GM18526 (cell line): ENCODE results near the gene ZNF497.

Experiments
- POLR2A ChIP-seq: IDR thresholded peaks from 3 replicates; pipeline ENCODE4 v1.6.1; 2011; ENCODE audit not compliant: insufficient read length; ENCODE audit errors: extremely low read depth

The ZNF497 gene

GRCh38 chr19:58355908-58356765, 6.4 kb downstream of the ZNF497 start:
- TF ChIP-seq POLR2A = peak; percentile 7

DNA sequence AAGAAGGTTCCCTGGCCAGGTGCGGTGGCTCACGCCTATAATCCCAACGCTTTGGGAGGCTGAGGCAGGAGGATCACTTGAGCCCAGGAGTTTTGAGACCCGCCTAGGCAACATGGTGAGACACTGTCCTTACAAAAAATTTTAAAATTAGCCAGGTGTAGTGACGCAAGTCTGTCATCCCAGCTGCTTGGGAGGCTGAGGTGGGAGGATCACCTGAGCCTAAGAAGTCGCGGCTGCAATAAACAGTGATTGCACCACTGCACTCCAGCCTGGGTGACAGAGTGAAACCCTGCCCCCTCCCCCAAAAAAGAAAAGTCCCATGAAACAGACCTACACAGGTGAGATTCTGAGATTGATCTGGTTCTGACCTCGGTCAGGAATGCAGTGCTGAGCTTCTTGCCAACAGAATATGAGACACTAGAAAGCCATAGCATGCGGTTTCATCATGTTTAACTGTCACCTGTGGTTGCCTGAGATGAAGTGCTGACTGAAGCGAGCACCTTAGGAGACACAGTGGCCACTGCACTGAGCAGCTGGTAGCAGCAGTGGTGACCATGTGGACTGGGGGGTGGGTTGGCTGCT, 7.2 kb downstream of the ZNF497 start:
- no peak for TF ChIP-seq POLR2A

- TF ChIP-seq POLR2A = no peak
These were observed 8.0 kb downstream of the ZNF497 start for GRCh38 chr19:58354478-58355030.

GRCh38 chr19:58353717-58354477, 8.7 kb downstream of the ZNF497 start:
- TF ChIP-seq POLR2A = no peak

DNA sequence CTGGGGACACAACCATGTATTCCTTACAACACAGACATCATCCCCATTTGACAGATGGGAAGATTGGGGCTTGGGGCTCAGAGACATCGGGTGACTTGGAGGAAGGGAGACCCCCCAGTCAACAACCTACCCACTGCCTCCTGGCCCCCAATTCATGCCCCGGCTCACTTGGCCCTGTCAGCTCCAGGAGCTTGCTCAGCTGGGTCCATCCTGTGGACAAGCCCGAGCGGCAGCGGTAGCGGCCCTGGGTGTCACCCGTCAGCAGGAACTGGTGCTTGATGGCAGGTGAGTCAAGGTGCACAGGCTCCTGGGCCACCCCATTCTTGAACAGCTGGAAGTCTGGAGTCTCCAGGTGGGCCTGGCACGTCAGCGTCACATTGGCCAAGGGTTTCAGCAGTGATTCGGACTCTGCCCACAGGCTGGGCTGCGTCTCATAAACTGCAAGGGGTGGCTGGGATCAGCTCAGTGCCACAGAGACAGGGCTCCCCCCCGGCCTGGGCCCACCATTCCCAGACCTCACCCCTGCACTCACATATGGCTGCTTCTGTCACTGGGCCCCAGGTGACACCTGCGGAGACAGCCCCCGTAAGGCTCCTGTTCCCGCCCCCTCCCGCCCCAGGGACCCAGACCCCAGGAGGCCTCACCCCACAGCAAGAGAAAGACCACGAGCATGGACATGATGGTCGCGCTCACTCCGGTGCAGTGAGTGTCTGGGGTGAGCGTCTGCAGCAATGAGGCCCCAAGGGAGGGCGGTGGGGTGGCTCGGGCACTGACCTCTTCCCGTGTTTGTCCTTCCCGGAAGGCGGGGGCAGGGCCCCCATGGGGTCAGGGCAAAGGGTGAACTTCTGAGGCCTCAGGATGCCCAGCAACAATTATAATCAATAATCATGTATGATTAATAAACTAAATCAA, 9.5 kb downstream of the ZNF497 start, which contains the start of gene A1BG:
Gene A1BG, minus strand, starts transcription at position 733 of the 912 bp plus-strand sequence. Its CDS starts 55 bp downstream, at position 678.
- TF ChIP-seq POLR2A = no peak

DNA sequence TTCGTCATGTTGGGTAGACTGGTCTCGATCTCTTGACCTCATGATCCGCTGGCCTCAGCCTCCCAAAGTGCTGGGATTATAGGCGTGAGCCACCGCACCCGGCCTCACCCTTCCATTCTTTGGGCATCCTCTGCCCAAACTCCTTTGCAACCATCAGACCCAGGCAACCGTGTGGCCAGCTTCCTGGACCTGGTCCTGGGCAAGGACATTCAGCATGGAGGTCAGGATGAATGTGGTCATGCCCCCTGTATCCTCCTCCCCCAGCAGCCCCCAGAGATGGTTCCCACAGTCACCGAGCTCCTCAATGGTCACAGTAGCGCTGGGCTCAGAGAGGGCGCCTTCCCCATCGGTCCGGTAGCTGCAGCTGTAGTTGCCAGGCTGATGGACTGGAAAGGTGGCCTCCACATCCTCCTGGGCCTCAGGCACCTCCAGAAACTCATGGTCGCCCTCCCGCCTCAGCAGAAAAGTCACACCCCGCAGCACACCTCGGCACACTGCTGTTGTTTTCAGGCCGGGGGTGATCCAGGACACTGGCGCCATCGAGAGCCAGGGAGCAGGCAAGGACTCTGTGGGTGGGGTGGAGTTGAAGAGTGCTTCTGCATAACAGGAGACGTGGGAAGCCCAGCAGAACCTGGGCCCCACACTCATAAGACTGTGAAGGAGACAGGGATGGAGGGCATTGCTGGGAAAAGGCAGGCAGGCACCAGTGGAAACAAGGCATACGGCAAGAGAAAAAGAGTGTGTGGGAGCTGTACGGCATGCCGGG, 10.4 kb downstream of the ZNF497 start:
- no peak for TF ChIP-seq POLR2A

DNA sequence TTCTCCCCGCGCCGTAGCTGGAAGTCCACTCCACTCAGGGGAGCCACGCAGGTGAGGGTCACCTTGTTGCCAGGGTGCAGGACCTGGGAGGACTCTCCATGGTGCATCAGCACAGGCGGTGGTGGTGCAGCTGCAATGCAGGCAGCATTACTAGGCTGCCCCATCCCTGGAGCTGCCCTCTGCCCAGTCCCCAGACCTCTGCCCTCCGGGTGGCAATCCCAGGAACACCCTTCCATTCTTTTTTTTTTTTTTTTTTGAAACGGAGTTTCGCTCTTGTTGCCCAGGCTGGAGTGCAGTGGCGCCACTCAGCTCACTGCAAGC, 11.0 kb downstream of the ZNF497 start:
- no peak for TF ChIP-seq POLR2A

GRCh38 chr19:58350871-58351557, 11.5 kb downstream of the ZNF497 start:
- TF ChIP-seq POLR2A = no peak

DNA sequence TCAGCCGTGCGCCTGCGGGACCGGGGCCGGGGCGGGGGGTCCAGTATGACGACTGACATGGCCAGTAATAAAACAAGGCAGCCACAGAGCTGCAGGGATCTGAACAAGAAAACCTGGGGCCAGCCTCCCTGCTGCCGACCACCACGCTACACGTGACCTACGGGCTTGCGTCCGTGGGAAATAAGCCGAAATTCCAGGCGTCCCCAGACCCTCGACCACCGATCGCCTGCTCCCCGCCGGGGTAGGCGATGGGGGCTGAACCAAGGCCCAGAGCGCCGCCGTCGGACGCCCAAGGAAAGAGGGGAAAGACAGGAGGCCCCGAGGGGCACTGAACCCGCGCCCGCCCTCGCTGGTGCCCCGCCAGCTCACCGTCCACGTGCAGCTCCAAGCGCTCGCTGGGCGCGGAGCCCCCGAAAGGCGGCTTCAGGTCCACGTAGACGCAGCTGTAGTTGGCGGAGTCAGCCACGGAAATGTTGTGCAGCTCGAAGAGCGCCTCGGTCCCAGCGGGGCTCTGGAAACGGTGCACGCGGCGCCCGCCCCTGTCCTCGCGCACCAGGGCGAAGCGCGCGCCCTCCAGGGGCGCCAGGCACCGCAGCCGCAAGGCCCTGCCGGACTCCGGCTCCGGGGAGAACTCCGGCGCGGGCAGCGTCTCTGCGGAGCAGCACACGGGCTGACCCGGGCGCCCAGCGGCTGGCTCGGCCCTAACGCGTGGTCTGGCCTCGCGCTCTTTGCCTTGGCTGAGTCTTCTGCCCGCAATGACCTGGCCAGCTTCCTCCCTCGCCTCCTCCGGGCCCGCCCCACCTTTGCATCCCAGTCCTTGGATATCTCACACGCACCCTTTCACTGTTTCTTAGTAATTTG, 12.3 kb downstream of the ZNF497 start:
- no peak for TF ChIP-seq POLR2A

DNA sequence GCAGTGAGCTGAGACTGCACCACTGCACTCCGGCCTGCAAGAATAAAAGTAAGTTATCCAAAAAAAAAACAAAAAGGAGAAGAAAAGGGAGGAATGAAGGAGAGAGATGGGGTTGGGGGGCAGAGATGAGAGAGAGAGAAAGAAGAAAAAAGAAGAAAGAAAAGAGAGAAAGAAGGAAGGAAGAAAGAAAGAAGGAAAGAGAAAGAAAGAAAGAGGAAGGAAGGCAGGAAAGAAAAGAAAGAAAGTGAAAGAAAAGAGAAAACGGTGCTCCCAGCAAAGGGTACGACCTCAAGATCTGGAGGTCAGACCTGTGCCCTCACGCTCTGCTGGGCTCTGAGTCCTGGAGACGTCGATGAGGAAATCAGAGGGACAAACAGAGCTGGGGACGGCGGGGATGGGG, 13.0 kb downstream of the ZNF497 start:
- TF ChIP-seq POLR2A = no peak

DNA sequence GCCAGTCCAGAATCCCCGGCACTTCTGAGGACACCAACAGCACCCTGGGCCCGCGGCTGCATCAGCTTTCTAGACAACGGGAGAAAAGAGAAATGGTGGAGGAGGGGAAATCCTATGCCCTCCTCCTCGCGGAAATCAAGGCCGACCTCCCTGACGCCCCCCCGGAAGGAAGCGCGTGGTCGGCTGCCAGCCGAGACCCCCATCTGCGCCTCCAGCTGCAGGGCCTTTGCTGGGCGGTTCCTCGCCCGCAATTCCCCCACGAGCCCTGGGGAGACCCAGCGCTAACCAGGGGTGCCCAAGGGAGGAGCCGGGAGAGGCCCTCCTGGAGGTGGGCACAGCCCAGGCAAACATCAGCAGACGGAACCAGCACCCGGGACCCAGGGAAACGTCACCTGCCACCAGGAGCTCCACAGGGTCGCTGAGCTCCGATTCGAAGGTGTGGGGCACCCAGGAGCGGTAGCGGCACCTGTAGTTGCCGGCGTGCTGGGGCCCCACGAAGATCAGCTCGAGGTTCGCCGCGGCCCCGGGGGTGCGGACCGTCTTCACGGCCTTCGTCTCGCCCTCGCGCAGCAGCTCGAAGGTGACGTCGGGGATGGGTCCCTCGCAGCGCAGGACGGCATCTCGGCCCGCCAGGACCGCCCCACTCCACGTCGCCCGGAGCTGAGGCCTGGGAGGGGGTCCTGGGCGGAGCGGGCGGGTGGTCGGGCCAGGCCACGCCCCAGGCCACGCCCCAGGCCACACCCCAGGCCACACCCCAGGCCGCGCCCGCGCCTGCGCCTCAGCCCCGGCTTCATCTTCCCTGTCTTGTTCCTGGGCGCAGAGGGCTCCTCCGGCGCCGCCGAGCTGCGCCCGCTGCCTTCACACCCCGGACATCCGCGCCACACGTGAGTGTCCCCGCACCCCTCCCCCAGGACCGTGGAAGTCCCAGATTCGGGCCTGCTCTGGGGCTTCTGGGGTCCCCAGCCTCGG, 15.3 kb downstream of the ZNF497 start:
- peak; percentile 68 for TF ChIP-seq POLR2A
